Smooth muscle cell (in vitro differentiated cells): ENCODE measurements around the gene CDT1. TPM values are rescaled to one million over a fixed set of nuclear protein-coding genes. Genes with fewer than 3 reads are reported as not detected.

Experiments
- DNase-seq: peaks from one replicate; lab custom pipeline; 2025; ENCODE audit not compliant: unreplicated experiment; lab: John Stamatoyannopoulos, UW
- H2AFZ ChIP-seq: fragments of 200-600 bp; sonication (generic); 2 replicates; pipeline ENCODE4 v1.6.0; 2016; ENCODE audit warnings: antibody characterized with exemption, low read depth, mild to moderate bottlenecking
- H3F3A ChIP-seq: fragments of 200-600 bp; sonication (generic); 2 replicates; pipeline ENCODE4 v1.6.0; 2017; ENCODE audit warnings: antibody characterized with exemption, low read depth
- H3K27ac ChIP-seq: fragments of 200-600 bp; sonication (generic); 2 replicates; pipeline ENCODE4 v1.5.1; 2016; ENCODE audit warnings: low read depth, mild to moderate bottlenecking
- H3K27me3 ChIP-seq: fragments of 200-600 bp; sonication (generic); 2 replicates; pipeline ENCODE4 v1.6.1; 2016; ENCODE audit warnings: low read depth, mild to moderate bottlenecking
- H3K36me3 ChIP-seq: fragments of 200-600 bp; sonication (generic); 2 replicates; pipeline ENCODE4 v1.5.1; 2016; ENCODE audit warnings: low read depth
- H3K4me1 ChIP-seq: fragments of 200-600 bp; sonication (generic); 2 replicates; pipeline ENCODE4 v1.5.1; 2016; ENCODE audit warnings: low read depth
- H3K4me2 ChIP-seq: fragments of 200-600 bp; sonication (generic); 2 replicates; pipeline ENCODE4 v1.6.0; 2016; ENCODE audit warnings: mild to moderate bottlenecking
- H3K4me3 ChIP-seq: fragments of 200-600 bp; sonication (generic); 2 replicates; pipeline ENCODE4 v1.5.1; 2016; ENCODE audit warnings: mild to moderate bottlenecking
- H3K79me2 ChIP-seq: fragments of 200-600 bp; sonication (generic); 2 replicates; pipeline ENCODE4 v1.6.0; 2016; ENCODE audit warnings: low read depth, mild to moderate bottlenecking
- H3K9ac ChIP-seq: fragments of 200-600 bp; sonication (generic); 2 replicates; pipeline ENCODE4 v1.6.0; 2016; ENCODE audit warnings: low read depth
- H3K9me3 ChIP-seq: fragments of 200-600 bp; sonication (generic); replicated peaks from 2 replicates; pipeline ENCODE4 v1.5.1; 2016; ENCODE audit warnings: low read depth
- H4K20me1 ChIP-seq: fragments of 200-600 bp; sonication (generic); 2 replicates; pipeline ENCODE4 v1.6.0; 2016; ENCODE audit warnings: low read depth
- WGBS: methylation state at CpG from one replicate; pipeline ENCODE4 v1.1.7; 2016; ENCODE audit warnings: low lambda C conversion rate; 5-methylcytosine and 5-hydroxymethylcytosine counted together
- polyA plus RNA-seq: library from polyadenylated mRNA; unstranded; fragments of >200 nt; fragmentation: Nextera tagmentation; extraction: Ambion mirVana; gene quantifications from 2 replicates; pipeline ENCODE4 v1.2.1, GENCODE V29; 2016
- total RNA-seq: library from RNA; depleted of rRNA; stranded (reverse); fragments of >200 nt; gene quantifications from 2 replicates; pipeline ENCODE4 v1.2.3, GENCODE V29; 2014
- TF ChIP-seq, protein P1 (sequence below): fragments of 200-600 bp; sonication (generic); IDR thresholded peaks from 2 replicates; pipeline ENCODE4 v1.5.1; 2017; ENCODE audit warnings: borderline replicate concordance, mild to moderate bottlenecking, antibody characterized with exemption; ENCODE audit not compliant: insufficient read depth, poor library complexity, severe bottlenecking

Gene CDT1
- total and polyA plus RNA-seq, 2 experiments from 2014 or later, result 5.3 to 13.3 TPM

DNA sequence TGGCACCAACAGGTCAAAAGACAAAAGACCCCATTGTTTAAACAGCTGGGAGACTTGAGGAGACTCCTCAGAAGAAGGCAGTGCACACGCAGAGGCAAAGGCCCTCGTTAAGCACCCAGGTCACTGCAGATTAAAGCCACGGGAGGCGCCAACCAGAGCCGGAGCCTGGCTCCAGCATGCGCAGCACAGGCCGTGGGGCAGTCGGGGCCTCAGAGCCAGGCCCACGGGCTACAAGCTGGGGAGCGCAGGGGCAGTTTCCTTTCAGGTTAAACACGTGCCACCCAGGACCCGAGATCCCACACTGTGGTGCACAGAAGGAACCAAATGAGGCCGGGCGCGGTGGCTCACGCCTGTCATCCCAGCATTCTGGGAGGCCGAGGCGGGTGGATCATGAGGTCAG, 27.8 kb upstream of the CDT1 start:
- TF ChIP-seq, protein P1, sequence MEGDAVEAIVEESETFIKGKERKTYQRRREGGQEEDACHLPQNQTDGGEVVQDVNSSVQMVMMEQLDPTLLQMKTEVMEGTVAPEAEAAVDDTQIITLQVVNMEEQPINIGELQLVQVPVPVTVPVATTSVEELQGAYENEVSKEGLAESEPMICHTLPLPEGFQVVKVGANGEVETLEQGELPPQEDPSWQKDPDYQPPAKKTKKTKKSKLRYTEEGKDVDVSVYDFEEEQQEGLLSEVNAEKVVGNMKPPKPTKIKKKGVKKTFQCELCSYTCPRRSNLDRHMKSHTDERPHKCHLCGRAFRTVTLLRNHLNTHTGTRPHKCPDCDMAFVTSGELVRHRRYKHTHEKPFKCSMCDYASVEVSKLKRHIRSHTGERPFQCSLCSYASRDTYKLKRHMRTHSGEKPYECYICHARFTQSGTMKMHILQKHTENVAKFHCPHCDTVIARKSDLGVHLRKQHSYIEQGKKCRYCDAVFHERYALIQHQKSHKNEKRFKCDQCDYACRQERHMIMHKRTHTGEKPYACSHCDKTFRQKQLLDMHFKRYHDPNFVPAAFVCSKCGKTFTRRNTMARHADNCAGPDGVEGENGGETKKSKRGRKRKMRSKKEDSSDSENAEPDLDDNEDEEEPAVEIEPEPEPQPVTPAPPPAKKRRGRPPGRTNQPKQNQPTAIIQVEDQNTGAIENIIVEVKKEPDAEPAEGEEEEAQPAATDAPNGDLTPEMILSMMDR, result no peak
- 89% methylated on average over 18 of the region's 18 CpGs for WGBS
- peaks cover 93% of the 10 kb centered on the region for H4K20me1 ChIP-seq

DNA sequence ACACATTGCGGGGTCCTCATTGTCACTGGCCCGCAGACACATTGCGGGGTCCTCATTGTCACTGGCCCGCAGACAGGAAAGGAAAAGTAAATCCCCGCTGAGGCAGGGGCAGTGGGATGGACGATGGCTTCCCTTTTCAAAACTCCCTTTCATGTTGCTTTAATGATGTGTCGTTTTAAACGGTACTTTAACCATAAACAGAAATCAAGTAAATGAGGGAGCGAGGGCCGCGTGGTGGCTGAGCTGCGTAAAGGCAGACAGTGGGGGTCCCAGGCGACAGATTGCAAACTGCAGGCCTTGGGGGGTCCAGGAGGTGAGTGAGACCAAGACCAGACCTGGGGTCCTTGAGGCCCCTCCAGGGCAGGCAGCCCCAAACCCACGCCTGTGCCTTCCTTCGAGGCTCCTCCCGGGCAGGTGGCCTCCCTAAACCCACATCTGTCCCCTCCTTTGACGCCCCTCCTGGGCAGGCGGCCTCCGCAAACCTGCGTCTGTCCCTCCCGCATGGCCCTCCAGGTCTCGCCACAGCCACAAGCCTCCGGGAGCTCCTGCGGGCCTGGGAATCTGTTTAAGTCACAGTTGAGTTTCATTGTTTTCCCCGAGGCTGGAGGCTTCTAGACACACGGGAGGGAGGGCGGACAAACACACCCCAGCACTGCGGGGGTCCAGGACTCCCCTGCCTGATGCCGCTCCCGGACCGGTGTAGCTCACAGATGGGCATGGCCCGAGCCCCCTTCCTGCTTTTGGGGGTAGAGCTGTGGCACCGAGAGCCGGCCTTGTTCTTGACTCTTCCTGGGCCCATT, 25.9 kb upstream of the CDT1 start:
- Histone ChIP-seq H4K20me1 (peaks cover 96% of the 10 kb centered on the region), H3K4me1 (peaks cover 25% of the 10 kb centered on the region)
- DNase-seq, result no peak

More for the DNA sequence above, 27.8 kb upstream of the CDT1 start:
- no peaks in the 10 kb centered on the region for H3K9me3 ChIP-seq
- peaks cover 31% of the 10 kb centered on the region for H3K4me1 ChIP-seq
- H3K4me2 ChIP-seq, result no peak overlapping the region
- H3F3A ChIP-seq, result peaks cover 11% of the 10 kb centered on the region
- no peaks in the 10 kb centered on the region for H3K36me3 ChIP-seq
- no peaks in the 10 kb centered on the region for H3K27me3 ChIP-seq
- peaks cover 73% of the 10 kb centered on the region for H3K79me2 ChIP-seq
- H2AFZ ChIP-seq, result no peak overlapping the region
- no peak overlapping the region for H3K9ac ChIP-seq
- DNase-seq, result no peak
- no peak overlapping the region for H3K27ac ChIP-seq
- no peak overlapping the region for H3K4me3 ChIP-seq

DNA sequence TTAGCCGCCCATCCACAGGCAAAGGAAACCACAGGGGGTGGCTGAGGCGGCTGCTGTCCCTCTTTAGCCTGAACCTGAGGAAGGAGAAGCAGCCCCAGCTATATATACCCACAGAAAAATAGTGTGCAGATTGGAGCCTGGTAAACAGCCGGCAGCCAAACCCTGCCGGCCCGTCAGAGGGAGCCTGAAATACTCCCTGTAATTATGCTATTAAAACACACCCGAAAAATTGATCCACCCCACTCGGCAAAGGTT, 25.4 kb upstream of the CDT1 start:
- Histone ChIP-seq H3K9me3 (no peaks in the 10 kb centered on the region), H3K4me1 (peaks cover 28% of the 10 kb centered on the region), H3K4me3 (no peak overlapping the region), H3K36me3 (no peaks in the 10 kb centered on the region), H3K9ac (no peak overlapping the region), H3K27me3 (no peaks in the 10 kb centered on the region), H2AFZ (no peak overlapping the region), H4K20me1 (peaks cover 96% of the 10 kb centered on the region), H3K4me2 (no peak overlapping the region), H3F3A (peaks cover 3% of the 10 kb centered on the region), H3K79me2 (peaks cover 85% of the 10 kb centered on the region), H3K27ac (no peak overlapping the region)
- WGBS, result 90% methylated on average over 7 of the region's 7 CpGs
- TF ChIP-seq, protein P1, result no peak
- DNase-seq, result no peak

More for the DNA sequence above, 25.9 kb upstream of the CDT1 start:
- no peaks in the 10 kb centered on the region for H3K36me3 ChIP-seq
- peaks cover 6% of the 10 kb centered on the region for H3F3A ChIP-seq
- no peak overlapping the region for H3K4me2 ChIP-seq
- H3K27ac ChIP-seq, result no peak overlapping the region
- no peak overlapping the region for H3K4me3 ChIP-seq
- TF ChIP-seq, protein P1, result no peak
- 88% methylated on average over 34 of the region's 34 CpGs for WGBS
- no peak overlapping the region for H2AFZ ChIP-seq
- no peaks in the 10 kb centered on the region for H3K27me3 ChIP-seq
- H3K9ac ChIP-seq, result no peak overlapping the region
- H3K9me3 ChIP-seq, result no peaks in the 10 kb centered on the region
- H3K79me2 ChIP-seq, result peaks cover 80% of the 10 kb centered on the region

DNA sequence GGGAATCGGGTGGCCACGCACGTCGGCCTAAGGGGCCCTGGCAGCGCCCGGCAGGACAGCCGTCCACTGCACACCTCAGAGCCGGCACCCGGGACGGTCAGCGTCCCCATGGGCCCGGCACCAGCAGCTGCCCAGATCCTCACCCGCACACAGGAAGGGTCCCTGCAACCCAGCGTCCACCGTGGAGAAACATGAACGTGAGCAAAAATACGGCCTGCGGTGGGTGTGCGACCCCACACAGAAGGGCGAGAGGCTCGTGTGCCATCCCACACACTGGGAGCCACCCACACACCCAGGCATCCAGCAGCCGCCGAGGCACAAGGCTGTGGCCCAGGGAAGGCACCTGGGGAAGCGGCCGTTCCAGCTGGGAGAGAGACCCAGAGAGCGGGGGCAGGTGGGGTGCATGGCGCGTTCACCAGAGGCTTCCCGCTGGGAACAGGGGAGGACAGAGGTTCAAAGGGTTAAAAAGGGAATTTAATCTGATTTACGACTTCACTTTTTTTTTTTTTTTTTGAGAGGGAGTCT, 25.0 kb upstream of the CDT1 start:
- H3K9ac ChIP-seq, result no peak overlapping the region
- no peaks in the 10 kb centered on the region for H3K36me3 ChIP-seq
- peaks cover 28% of the 10 kb centered on the region for H3K4me1 ChIP-seq
- no peak for DNase-seq
- TF ChIP-seq, protein P1, result no peak
- H3K4me2 ChIP-seq, result no peak overlapping the region
- no peaks in the 10 kb centered on the region for H3K27me3 ChIP-seq
- no peak overlapping the region for H3K4me3 ChIP-seq
- peaks cover 3% of the 10 kb centered on the region for H3F3A ChIP-seq
- H2AFZ ChIP-seq, result no peak overlapping the region
- no peak overlapping the region for H3K27ac ChIP-seq
- H4K20me1 ChIP-seq, result peaks cover 95% of the 10 kb centered on the region
- no peaks in the 10 kb centered on the region for H3K9me3 ChIP-seq
- 88% methylated on average over 30 of the region's 30 CpGs for WGBS
- peaks cover 89% of the 10 kb centered on the region for H3K79me2 ChIP-seq
